Left ventricle myocardium inferior (tissue), 1 donor: ENCODE results near the gene NPHS1. TPM values are rescaled to one million over a fixed set of nuclear protein-coding genes. Genes with fewer than 3 reads are reported as not detected.

Experiments used
- DNase-seq: peaks from one replicate; pipeline ENCODE4 v3.0.0-alpha.2; 2020
- H3K27ac ChIP-seq: fragments of 200-600 bp; replicated peaks from 2 replicates; pipeline ENCODE4 v1.8.0; 2021
- H3K27me3 ChIP-seq: fragments of 200-600 bp; 2 replicates; pipeline ENCODE4 v1.8.0; 2021; ENCODE audit warnings: low read depth
- H3K36me3 ChIP-seq: fragments of 200-600 bp; 2 replicates; pipeline ENCODE4 v1.8.0; 2021
- H3K4me1 ChIP-seq: fragments of 200-600 bp; 2 replicates; pipeline ENCODE4 v1.8.0; 2021
- H3K4me3 ChIP-seq: fragments of 200-600 bp; 2 replicates; pipeline ENCODE4 v1.8.0; 2021; ENCODE audit warnings: mild to moderate bottlenecking, moderate library complexity
- H3K9me3 ChIP-seq: fragments of 200-600 bp; replicated peaks from 2 replicates; pipeline ENCODE4 v1.8.0; 2021
- intact Hi-C: fragments of 100-400 bp; cut with micrococcal nuclease; formaldehyde crosslinking; loops from one replicate; pipeline ENCODE4 v1.11.0; 2022
- total RNA-seq: library from RNA; stranded (reverse); fragmentation: NEBNext Ultra II Directional; extraction: Animal tissue kit (Norgen Biotek cat#: 25700); gene quantifications from one replicate; pipeline ENCODE4 v1.2.1, GENCODE V29; 2021
- TF ChIP-seq, protein P1 (sequence below): fragments of 200-600 bp; IDR thresholded peaks from 2 replicates; pipeline ENCODE4 v1.8.0; 2021; ENCODE audit warnings: antibody characterized with exemption, mild to moderate bottlenecking, borderline replicate concordance
- donor health status: DM: no; HTN: yes; CAD: no; lungs with severe emphysema.

Gene NPHS1
- total RNA-seq, 1 donor from 2014 or later = not detected

GRCh38 chr19:35860436-35860817 lies 8.1 kb upstream of the NPHS1 start:
- TF ChIP-seq, protein P1, sequence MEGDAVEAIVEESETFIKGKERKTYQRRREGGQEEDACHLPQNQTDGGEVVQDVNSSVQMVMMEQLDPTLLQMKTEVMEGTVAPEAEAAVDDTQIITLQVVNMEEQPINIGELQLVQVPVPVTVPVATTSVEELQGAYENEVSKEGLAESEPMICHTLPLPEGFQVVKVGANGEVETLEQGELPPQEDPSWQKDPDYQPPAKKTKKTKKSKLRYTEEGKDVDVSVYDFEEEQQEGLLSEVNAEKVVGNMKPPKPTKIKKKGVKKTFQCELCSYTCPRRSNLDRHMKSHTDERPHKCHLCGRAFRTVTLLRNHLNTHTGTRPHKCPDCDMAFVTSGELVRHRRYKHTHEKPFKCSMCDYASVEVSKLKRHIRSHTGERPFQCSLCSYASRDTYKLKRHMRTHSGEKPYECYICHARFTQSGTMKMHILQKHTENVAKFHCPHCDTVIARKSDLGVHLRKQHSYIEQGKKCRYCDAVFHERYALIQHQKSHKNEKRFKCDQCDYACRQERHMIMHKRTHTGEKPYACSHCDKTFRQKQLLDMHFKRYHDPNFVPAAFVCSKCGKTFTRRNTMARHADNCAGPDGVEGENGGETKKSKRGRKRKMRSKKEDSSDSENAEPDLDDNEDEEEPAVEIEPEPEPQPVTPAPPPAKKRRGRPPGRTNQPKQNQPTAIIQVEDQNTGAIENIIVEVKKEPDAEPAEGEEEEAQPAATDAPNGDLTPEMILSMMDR = no peak
- no peak for DNase-seq

DNA sequence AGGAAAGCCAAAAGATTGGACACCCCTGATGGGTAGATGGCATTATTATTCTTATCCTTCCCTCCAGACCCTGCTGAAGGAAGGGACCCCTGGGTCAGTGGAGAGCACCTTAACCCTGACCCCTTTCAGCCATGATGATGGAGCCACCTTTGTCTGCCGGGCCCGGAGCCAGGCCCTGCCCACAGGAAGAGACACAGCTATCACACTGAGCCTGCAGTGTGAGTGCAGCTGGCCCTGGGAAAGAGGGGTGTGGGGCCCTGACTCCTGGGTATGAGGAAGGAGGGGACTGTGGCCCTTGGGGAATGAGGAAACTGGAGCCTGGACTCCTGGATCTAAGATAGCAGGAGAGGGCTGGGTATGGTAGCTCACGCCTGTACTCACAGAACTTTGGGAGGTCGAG lies 7.1 kb upstream of the NPHS1 start:
- no peak overlapping the region for H3K4me3 ChIP-seq
- peaks cover 21% of the 10 kb centered on the region for H3K4me1 ChIP-seq
- TF ChIP-seq, protein P1 = no peak
- H3K36me3 ChIP-seq = no peaks in the 10 kb centered on the region
- DNase-seq = no peak
- H3K9me3 ChIP-seq = peaks cover 3% of the 10 kb centered on the region
- H3K27me3 ChIP-seq = peaks cover 98% of the 10 kb centered on the region
- no peak overlapping the region for H3K27ac ChIP-seq
- intact Hi-C loops = no loop called here

More at GRCh38 chr19:35860436-35860817, 8.1 kb upstream of the NPHS1 start:
- Histone ChIP-seq H3K27me3 (peaks cover 98% of the 10 kb centered on the region), H3K4me1 (peaks cover 21% of the 10 kb centered on the region), H3K9me3 (peaks cover 3% of the 10 kb centered on the region), H3K36me3 (no peaks in the 10 kb centered on the region), H3K27ac (no peak overlapping the region), H3K4me3 (peak overlapping the region; percentile 19)
- intact Hi-C loops = no loop called here

GRCh38 chr19:35858311-35858710 lies 6.0 kb upstream of the NPHS1 start:
- peaks cover 3% of the 10 kb centered on the region for H3K9me3 ChIP-seq
- intact Hi-C loops = no loop called here
- no peak overlapping the region for H3K4me3 ChIP-seq
- H3K27ac ChIP-seq = no peak overlapping the region
- H3K36me3 ChIP-seq = no peaks in the 10 kb centered on the region
- TF ChIP-seq, protein P1 = no peak
- peaks cover 99% of the 10 kb centered on the region for H3K27me3 ChIP-seq
- DNase-seq = no peak
- peaks cover 21% of the 10 kb centered on the region for H3K4me1 ChIP-seq

DNA sequence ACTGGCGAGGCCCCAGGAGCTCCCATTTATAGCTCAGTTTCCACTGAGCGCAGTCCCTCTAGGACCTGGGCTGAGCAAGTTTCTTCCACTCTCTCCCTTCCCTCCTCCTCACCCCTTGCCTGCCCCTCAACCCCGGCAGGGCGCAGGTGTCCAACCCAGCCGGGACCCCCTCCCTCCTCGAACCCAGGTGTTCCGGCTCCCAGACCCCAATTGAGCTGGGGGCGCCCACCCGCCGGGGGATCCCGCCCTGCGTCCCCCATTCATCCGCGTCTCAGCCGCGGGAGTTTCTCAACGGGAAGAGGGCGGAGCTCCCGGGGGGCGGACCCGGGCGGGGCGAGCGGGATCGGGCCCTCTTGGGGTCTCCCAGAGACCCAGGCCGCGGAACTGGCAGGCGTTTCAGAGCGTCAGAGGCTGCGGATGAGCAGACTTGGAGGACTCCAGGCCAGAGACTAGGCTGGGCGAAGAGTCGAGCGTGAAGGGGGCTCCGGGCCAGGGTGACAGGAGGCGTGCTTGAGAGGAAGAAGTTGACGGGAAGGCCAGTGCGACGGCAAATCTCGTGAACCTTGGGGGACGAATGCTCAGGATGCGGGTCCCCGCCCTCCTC lies 4.3 kb upstream of the NPHS1 start, which contains the start of gene KIRREL2:
TSS of gene KIRREL2 (plus strand) at position 366 of the 604 bp plus-strand sequence. CDS start at position 575, 209 bp downstream.
- intact Hi-C loops = no loop called here
- no peaks in the 10 kb centered on the region for H3K36me3 ChIP-seq
- no peak within 1 kb of the TSS for H3K27ac ChIP-seq
- H3K4me3 ChIP-seq = peak within 1 kb of the TSS; percentile 68
- peaks cover 99% of the 10 kb centered on the region for H3K27me3 ChIP-seq
- DNase-seq = no peak
- H3K4me1 ChIP-seq = peaks cover 21% of the 10 kb centered on the region
- peaks cover 3% of the 10 kb centered on the region for H3K9me3 ChIP-seq
- TF ChIP-seq, protein P1 = no peak

GRCh38 chr19:35853038-35853756 lies 893 bp upstream of the NPHS1 start:
- intact Hi-C loops = no loop called here
- Histone ChIP-seq H3K27ac (no peak overlapping the region), H3K4me3 (no peak overlapping the region), H3K4me1 (peaks cover 16% of the 10 kb centered on the region), H3K36me3 (no peaks in the 10 kb centered on the region), H3K9me3 (no peaks in the 10 kb centered on the region), H3K27me3 (peaks cover 99% of the 10 kb centered on the region)
- no peak for DNase-seq
- TF ChIP-seq, protein P1 = no peak
